ENCODE data around the gene DENND1C. TPM values are rescaled to one million over a fixed set of nuclear protein-coding genes. Genes with fewer than 3 reads are reported as not detected.

The DENND1C gene
- total RNA-seq (2014; rRNA removed) (not detected in 2 replicates), Bru-seq, nascent RNA (not detected), BruChase-seq, experiment 1, labeled RNA remaining after a 6-hour chase (not detected), BruChase-seq, experiment 2, labeled RNA remaining after a 2-hour chase (not detected)
- long read RNA-seq, partial matches to known transcripts: 0 of 2 reads
- long read RNA-seq, other reads (novel, unspliced or antisense): 2 of 2 reads

GRCh38 chr19:6481541-6482342, at the start of gene DENND1C:
TSS of gene DENND1C (minus strand) at chr19:6481787. CDS start at chr19:6481695, 92 bp downstream.
- intact Hi-C loops (cut with micrococcal nuclease): no loop called here
- ATAC-seq: peak; percentile 52
- TF ChIP-seq CTCF (conservative IDR thresholded peaks at IDR 0.05; ENCODE audit: low read depth, low read length) (peak; percentile 71), EZH2 (IDR thresholded peaks at IDR 0.05; ENCODE audit: low read length, unreplicated experiment) (no peak)
- H3K27me3 ChIP-seq (ENCODE audit: low read length): no peaks in the 10 kb centered on the region
- DNase-seq: peak; percentile 35
- no peaks in the 10 kb centered on the region for H4K20me1 ChIP-seq (ENCODE audit: low read length)
- no peaks in the 10 kb centered on the region for H3K79me2 ChIP-seq (ENCODE audit: low read length)
- H3K9ac ChIP-seq (ENCODE audit: low read length): no peak within 1 kb of the TSS
- H3K36me3 ChIP-seq (ENCODE audit: low read depth, low read length): no peaks in the 10 kb centered on the region
- no peak within 1 kb of the TSS for H2AFZ ChIP-seq (ENCODE audit: low read length)
- H3K4me1 ChIP-seq (ENCODE audit: insufficient read depth, low read length): no peaks in the 10 kb centered on the region
- CTCF ChIA-PET: no interaction called here
- H3K4me2 ChIP-seq (ENCODE audit: low read length): no peak within 1 kb of the TSS
- H3K9me3 ChIP-seq (ENCODE audit: low read length): no peaks in the 10 kb centered on the region
- H3K27ac ChIP-seq (ENCODE audit: low read length): no peak within 1 kb of the TSS
- no peak within 1 kb of the TSS for H3K4me3 ChIP-seq (ENCODE audit: low read length)
- no peaks in the 10 kb centered on the region for H3F3A ChIP-seq (ENCODE audit: low read length, unreplicated experiment)
- POLR2A ChIA-PET (ENCODE audit: unreplicated experiment): interaction anchor here (0.6 kb wide), 1 partner anchor 121 kb away, joined by 24 read pairs; no protein-coding TSS in a partner anchor
- no peaks in the 10 kb centered on the region for H3K9me2 ChIP-seq (replicated peaks; ENCODE audit: low read length)
- BruUV-seq (replicated peaks): no TSS peak

GRCh38 chr19:6530386-6531162, 49.0 kb upstream of the DENND1C start, which contains the start of gene TNFSF9:
TSS of gene TNFSF9 (plus strand) at chr19:6531026. CDS start at chr19:6531037, 11 bp downstream.
- no peak for TF ChIP-seq CTCF (conservative IDR thresholded peaks at IDR 0.05; ENCODE audit: low read depth, low read length)
- TF ChIP-seq EZH2phosphoT487 (IDR thresholded peaks at IDR 0.05; ENCODE audit: borderline replicate concordance, low read length): no peak
- no peak for TF ChIP-seq EZH2 (IDR thresholded peaks at IDR 0.05; ENCODE audit: low read length, unreplicated experiment)
- peak within 1 kb of the TSS; percentile 79 for H3K9ac ChIP-seq (ENCODE audit: low read length)
- 0 out of 2 replicates have a peak, but pooled peaks cover 4% of the 10 kb centered on the region for H3K79me2 ChIP-seq (ENCODE audit: low read length)
- peak; percentile 91 for ATAC-seq
- POLR2A ChIA-PET (ENCODE audit: unreplicated experiment): interaction anchor here (0.6 to 0.9 kb wide), 4 partner anchors 11 to 1167 kb away, joined by 3 to 8 read pairs (median 6); no protein-coding TSS in a partner anchor
- peaks cover under 1% of the 10 kb centered on the region; the same call in 1 of the 2 replicates for H3K36me3 ChIP-seq (ENCODE audit: low read depth, low read length)
- DNase-seq: peak; percentile 94
- TSS peak; percentile 72 for BruUV-seq (replicated peaks)
- H3F3A ChIP-seq (ENCODE audit: low read length, unreplicated experiment): no peaks in the 10 kb centered on the region
- no peaks in the 10 kb centered on the region for H3K27me3 ChIP-seq (ENCODE audit: low read length)
- peak within 1 kb of the TSS; percentile 81 for H3K4me3 ChIP-seq (ENCODE audit: low read length)
- CTCF ChIA-PET: interaction anchor here (1.0 kb wide), 1 partner anchor 14 kb away, joined by 4 read pairs; no protein-coding TSS in a partner anchor
- H3K9me2 ChIP-seq (replicated peaks; ENCODE audit: low read length): no peaks in the 10 kb centered on the region
- H3K4me2 ChIP-seq (ENCODE audit: low read length): peak within 1 kb of the TSS; percentile 92
- no peaks in the 10 kb centered on the region for H4K20me1 ChIP-seq (ENCODE audit: low read length)
- H3K27ac ChIP-seq (ENCODE audit: low read length): peak within 1 kb of the TSS; percentile 42
- intact Hi-C loops (cut with micrococcal nuclease): no loop called here
- peak within 1 kb of the TSS; percentile 91 for H2AFZ ChIP-seq (ENCODE audit: low read length)
- no peaks in the 10 kb centered on the region for H3K9me3 ChIP-seq (ENCODE audit: low read length)
- peaks cover 24% of the 10 kb centered on the region for H3K4me1 ChIP-seq (ENCODE audit: insufficient read depth, low read length)
